Mucosa of descending colon (tissue), 3 donors: ENCODE results near the gene MEIKIN. TPM values are rescaled to one million over a fixed set of nuclear protein-coding genes. Genes with fewer than 3 reads are reported as not detected.

ENCODE experiments used
- ATAC-seq: fragments of 200-7000 bp; cut with Tn5 transposase; one replicate; pipeline ENCODE4 v1.9.1; 2020; ENCODE audit warnings: mild to moderate bottlenecking, moderate library complexity
- DNase-seq, 3 donors: peaks; one replicate each; pipeline ENCODE4 v3.0.0-alpha.2; 2020
- H3K36me3 ChIP-seq: fragments of 200-600 bp; one replicate; pipeline ENCODE4 v1.8.0; 2021; ENCODE audit warnings: low read depth, mild to moderate bottlenecking
- H3K4me1 ChIP-seq: fragments of 200-600 bp; one replicate; pipeline ENCODE4 v1.8.0; 2021; ENCODE audit warnings: low read depth, mild to moderate bottlenecking
- H3K4me3 ChIP-seq: fragments of 200-600 bp; one replicate; pipeline ENCODE4 v1.8.0; 2021; ENCODE audit warnings: mild to moderate bottlenecking
- H3K9me3 ChIP-seq: fragments of 200-600 bp; one replicate; pipeline ENCODE4 v1.8.0; 2021; ENCODE audit warnings: mild to moderate bottlenecking
- intact Hi-C, 2 donors: fragments of 100-400 bp; cut with DNase I in 1 of 2; cut with micrococcal nuclease in 1 of 2; formaldehyde crosslinking; loops; one replicate each; pipeline versions ENCODE4 v1.11.0 to v1.11.1; 2022; cut with DNase I, micrococcal nuclease
- total RNA-seq, 3 donors: library from RNA; stranded (reverse); fragmentation: NEBNext Ultra II Directional in 2 of 3; extraction: Animal tissue kit (Norgen Biotek cat#: 25700) in 2 of 3; gene quantifications; one replicate each; pipeline versions ENCODE4 v1.2.1 to v1.2.4, GENCODE V29; 2021 to 2023
- TF ChIP-seq, protein P1 (sequence below): fragments of 200-600 bp; IDR thresholded peaks from one replicate; pipeline ENCODE4 v1.8.0; 2022; ENCODE audit warnings: antibody characterized with exemption, mild to moderate bottlenecking
- donor health status: DM: no; HTN: no; CAD: no; lungs with moderate emphysema.
- donor health status: DM: no; HTN: no; CAD: no.
- donor health status: DM: no; HTN: yes; CAD: no.

The MEIKIN gene
- total RNA-seq, 3 donors from 2014 or later, result not detected

DNA sequence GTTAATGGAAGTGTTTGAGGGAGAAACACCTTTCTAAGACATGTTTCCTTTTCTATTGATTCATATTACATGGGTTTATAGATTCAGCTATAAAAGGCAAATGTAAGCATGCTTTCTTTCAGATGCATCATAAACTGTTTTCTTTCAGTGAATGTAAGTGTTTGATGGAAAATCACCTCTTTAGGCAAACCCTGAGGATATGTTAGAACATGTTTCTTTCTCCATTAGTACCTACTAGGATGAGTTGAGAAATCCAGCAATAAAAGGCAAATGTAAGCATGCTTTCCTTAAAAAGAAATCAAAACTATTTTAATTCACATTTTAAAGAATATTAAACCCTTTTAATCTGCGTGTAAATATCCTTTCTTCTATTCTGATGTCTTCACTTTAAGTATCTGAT, 180.2 kb downstream of the MEIKIN start:
- Histone ChIP-seq H3K9me3 (no peaks in the 10 kb centered on the region), H3K36me3 (no peaks in the 10 kb centered on the region), H3K4me3 (no peak overlapping the region), H3K4me1 (no peaks in the 10 kb centered on the region)
- DNase-seq, result no peak
- TF ChIP-seq, protein P1, sequence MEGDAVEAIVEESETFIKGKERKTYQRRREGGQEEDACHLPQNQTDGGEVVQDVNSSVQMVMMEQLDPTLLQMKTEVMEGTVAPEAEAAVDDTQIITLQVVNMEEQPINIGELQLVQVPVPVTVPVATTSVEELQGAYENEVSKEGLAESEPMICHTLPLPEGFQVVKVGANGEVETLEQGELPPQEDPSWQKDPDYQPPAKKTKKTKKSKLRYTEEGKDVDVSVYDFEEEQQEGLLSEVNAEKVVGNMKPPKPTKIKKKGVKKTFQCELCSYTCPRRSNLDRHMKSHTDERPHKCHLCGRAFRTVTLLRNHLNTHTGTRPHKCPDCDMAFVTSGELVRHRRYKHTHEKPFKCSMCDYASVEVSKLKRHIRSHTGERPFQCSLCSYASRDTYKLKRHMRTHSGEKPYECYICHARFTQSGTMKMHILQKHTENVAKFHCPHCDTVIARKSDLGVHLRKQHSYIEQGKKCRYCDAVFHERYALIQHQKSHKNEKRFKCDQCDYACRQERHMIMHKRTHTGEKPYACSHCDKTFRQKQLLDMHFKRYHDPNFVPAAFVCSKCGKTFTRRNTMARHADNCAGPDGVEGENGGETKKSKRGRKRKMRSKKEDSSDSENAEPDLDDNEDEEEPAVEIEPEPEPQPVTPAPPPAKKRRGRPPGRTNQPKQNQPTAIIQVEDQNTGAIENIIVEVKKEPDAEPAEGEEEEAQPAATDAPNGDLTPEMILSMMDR, result no peak
- intact Hi-C loops, result no loop called here
- ATAC-seq, result no peak

DNA sequence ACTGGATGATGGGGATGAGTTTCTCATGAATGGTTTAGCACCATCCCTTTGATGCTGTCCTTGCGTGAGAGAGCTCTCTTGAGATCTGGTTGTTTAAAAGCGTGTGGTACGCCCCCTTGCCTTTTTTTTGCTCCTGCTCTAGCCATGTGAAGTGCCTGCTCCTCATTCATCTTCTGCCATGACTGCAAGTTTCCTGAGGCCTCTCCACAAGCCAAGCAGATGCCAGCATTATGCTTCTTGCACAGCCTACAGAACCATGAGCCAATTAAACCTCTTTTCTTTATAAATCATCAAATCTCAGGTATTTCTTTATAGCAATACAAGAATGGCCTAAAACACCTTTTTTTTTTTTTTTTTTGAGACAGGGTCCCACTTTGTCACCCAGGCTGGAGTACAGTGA, 181.5 kb downstream of the MEIKIN start:
- TF ChIP-seq, protein P1, result no peak
- H3K4me3 ChIP-seq, result no peak overlapping the region

DNA sequence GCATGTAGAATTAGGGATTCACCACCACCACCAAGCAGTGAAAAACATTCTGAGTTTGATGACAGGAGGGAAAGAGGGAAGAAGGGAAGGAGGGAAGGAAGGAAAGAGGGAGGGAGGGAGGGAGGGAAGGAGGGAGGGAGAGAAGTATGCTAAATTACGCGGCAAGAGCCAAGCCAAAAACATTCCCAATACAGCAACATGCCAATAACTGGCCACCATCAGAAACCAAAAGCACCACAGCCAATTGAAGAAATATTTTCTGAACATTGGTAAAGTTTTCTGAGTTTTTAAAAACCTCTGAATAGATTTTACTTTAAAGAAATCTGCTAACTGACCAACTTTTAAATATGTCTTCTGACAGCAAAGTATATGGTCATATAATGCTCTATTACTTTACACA, 184.7 kb downstream of the MEIKIN start:
- intact Hi-C loops, result no loop called here
- H3K4me3 ChIP-seq, result no peak overlapping the region
- DNase-seq (no peak), ATAC-seq (no peak)
- TF ChIP-seq, protein P1, result no peak
- no peaks in the 10 kb centered on the region for H3K4me1 ChIP-seq
- no peaks in the 10 kb centered on the region for H3K36me3 ChIP-seq
- no peaks in the 10 kb centered on the region for H3K9me3 ChIP-seq

More for the DNA sequence above, 181.5 kb downstream of the MEIKIN start:
- Histone ChIP-seq H3K9me3 (no peaks in the 10 kb centered on the region), H3K4me1 (no peaks in the 10 kb centered on the region), H3K36me3 (no peaks in the 10 kb centered on the region)
- ATAC-seq (no peak), DNase-seq (no peak)
- intact Hi-C loops, result no loop called here

DNA sequence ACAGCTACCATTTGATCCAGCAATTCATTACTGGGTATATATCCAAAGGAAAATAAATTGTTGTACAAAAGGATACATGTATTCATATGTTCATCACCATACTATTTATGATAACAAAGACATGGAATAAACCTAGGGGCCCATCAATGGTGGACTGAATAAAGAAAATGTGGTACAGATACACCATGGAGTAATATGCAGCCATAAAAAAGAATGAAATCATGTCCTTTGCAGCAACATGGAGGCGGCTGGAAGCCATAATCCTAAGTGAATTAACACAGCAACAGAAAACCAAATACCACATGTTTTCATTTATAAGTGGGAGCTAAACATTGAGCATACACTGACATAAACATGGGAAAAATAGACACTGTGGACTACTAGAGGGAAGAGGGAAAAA, 185.8 kb downstream of the MEIKIN start:
- no peaks in the 10 kb centered on the region for H3K9me3 ChIP-seq
- intact Hi-C loops, result no loop called here
- DNase-seq (no peak), ATAC-seq (no peak)
- no peak overlapping the region for H3K4me3 ChIP-seq
- TF ChIP-seq, protein P1, result no peak
- no peaks in the 10 kb centered on the region for H3K4me1 ChIP-seq
- no peaks in the 10 kb centered on the region for H3K36me3 ChIP-seq

DNA sequence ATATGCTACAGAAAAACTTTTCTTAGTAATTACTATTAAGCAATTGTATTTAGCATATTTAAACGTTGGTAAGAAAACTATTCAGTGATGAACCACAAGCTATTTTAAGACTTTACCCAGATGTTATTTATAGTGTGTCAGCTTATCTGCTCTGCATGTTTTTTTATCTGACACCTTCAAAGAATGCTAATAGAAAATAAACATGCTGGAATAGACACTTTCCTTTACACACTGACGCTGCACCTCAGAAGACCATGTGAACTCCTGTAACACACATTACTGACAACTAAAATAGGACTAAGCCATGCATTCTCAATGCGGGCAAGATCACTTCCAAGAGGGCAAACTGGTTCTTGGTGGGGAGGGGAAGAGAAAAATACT, 187.0 kb downstream of the MEIKIN start:
- TF ChIP-seq, protein P1, result no peak
- intact Hi-C loops, result no loop called here
- ATAC-seq (no peak), DNase-seq (no peak)
- H3K4me3 ChIP-seq, result no peak overlapping the region
- no peaks in the 10 kb centered on the region for H3K9me3 ChIP-seq
- no peaks in the 10 kb centered on the region for H3K4me1 ChIP-seq
- no peaks in the 10 kb centered on the region for H3K36me3 ChIP-seq

DNA sequence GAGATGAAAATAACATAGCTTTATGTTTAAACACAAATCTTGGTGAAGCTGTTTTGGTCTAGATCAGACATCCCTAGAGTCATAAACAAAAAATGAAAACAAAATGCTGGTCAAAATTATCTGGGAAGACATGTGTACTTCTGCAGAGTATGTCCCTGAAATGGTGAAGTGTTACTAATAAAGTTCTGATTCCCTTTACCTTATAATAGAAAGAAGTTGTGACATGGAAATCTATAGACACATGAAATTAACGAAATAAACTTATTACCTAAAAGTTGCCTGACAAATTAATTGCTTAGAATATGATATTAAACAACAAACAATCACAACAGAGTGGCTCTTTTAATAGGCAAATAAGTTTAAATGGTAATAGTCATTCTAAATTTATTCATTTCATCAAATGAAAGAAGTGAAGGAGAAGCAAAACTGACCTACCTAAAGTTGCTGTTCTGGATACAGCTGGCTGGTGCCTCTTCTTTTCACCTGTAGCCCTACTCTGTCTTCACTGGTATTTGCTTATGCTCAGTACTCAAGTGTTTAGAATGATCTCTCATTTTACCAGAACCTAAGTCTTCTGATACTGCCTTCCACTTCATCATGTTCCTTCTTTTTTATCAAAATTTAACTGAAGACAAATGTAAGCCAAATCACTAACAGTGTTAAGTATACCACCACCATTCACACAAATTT, 187.5 kb downstream of the MEIKIN start:
- no peak overlapping the region for H3K4me3 ChIP-seq
- TF ChIP-seq, protein P1, result no peak
- intact Hi-C loops, result no loop called here
- ATAC-seq (no peak), DNase-seq (no peak)
- H3K4me1 ChIP-seq, result no peaks in the 10 kb centered on the region
- H3K36me3 ChIP-seq, result no peaks in the 10 kb centered on the region
- H3K9me3 ChIP-seq, result no peaks in the 10 kb centered on the region
